ENCODE measurements around the gene ARHGAP5. TPM values are rescaled to one million over a fixed set of nuclear protein-coding genes. Genes with fewer than 3 reads are reported as not detected.

ARHGAP5 gene, protein sequence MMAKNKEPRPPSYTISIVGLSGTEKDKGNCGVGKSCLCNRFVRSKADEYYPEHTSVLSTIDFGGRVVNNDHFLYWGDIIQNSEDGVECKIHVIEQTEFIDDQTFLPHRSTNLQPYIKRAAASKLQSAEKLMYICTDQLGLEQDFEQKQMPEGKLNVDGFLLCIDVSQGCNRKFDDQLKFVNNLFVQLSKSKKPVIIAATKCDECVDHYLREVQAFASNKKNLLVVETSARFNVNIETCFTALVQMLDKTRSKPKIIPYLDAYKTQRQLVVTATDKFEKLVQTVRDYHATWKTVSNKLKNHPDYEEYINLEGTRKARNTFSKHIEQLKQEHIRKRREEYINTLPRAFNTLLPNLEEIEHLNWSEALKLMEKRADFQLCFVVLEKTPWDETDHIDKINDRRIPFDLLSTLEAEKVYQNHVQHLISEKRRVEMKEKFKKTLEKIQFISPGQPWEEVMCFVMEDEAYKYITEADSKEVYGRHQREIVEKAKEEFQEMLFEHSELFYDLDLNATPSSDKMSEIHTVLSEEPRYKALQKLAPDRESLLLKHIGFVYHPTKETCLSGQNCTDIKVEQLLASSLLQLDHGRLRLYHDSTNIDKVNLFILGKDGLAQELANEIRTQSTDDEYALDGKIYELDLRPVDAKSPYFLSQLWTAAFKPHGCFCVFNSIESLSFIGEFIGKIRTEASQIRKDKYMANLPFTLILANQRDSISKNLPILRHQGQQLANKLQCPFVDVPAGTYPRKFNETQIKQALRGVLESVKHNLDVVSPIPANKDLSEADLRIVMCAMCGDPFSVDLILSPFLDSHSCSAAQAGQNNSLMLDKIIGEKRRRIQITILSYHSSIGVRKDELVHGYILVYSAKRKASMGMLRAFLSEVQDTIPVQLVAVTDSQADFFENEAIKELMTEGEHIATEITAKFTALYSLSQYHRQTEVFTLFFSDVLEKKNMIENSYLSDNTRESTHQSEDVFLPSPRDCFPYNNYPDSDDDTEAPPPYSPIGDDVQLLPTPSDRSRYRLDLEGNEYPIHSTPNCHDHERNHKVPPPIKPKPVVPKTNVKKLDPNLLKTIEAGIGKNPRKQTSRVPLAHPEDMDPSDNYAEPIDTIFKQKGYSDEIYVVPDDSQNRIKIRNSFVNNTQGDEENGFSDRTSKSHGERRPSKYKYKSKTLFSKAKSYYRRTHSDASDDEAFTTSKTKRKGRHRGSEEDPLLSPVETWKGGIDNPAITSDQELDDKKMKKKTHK (N-terminal part only)
- 21.5 TPM for total RNA-seq

DNA sequence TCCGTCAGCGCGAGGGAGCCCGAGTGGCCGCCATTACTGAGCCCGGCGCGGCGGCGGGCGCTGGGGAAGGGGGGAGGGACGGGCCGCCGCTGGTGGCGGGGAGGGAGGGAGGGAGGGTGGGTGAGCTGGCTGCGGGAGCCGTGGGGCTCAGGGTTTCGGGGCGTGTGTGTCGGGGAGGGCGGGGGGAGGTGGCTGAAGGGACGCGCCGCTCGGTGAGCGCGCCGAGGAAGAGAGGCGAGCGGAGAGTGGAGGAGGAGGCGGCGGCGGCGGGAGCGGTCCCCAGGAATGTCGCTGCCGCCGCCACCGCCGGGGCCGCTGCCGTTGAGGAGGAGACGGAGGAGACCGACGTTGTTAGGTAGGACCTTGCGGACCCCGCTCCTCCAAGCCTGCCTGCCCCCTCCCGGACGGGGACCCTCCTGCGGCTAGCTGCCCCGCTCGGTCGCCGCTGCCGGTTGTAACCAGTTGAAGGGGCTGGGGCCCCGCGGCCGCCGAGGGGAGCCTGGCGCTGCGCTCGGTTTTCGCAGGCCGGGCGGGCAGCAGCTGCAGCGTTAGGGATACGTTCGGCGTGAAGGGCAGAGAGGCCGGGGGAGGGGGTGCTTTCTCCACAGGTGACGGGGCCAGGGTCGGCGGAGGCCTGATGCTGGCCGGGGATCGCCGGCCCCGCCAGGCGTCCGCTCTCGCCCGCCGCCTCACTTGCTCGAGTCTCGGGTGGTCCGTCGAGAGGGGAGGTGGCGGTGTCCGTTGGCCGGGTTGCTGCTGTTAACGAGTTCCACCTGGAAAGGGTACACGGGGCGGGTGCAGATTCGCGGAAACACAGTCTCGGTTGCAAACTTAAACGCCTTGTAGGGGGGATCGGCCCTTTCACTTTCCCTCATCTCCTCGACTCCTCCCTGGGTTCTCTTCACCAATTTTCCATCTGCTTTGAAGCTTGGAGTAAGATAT, at the start of gene ARHGAP5:
Gene ARHGAP5 (plus strand): TSS at position 224 of the 942 bp plus-strand sequence. CDS start 13,366 bp downstream, outside the sequence.
- DNase-seq (ENCODE audit: low read depth in 2 of 3, low spot score in 2 of 3), result peak in 1 of 3 donors; percentile 81

DNA sequence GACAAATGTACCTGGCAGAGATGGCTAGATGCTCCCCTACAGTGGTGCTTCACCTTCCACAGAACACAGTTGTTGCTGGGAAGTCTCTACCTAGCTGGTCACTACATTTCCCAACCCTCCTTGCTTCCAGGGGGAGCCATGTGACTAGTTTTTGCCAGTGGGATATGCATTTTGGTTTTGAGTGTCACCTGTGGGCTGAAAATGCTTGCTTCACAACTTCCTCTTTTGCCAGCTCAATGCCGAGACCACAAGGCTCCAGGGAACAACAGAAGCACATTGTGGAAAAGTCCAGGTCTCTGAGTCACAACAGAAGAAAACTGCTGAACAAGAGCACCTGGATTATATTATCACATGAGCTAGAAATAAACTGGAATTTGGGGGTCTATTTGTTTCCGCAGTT, 48.5 kb upstream of the ARHGAP5 start:
- DNase-seq (ENCODE audit: low read depth in 2 of 3, low spot score in 2 of 3), result peak in 2 of 3 donors; percentile 34 to 55

DNA sequence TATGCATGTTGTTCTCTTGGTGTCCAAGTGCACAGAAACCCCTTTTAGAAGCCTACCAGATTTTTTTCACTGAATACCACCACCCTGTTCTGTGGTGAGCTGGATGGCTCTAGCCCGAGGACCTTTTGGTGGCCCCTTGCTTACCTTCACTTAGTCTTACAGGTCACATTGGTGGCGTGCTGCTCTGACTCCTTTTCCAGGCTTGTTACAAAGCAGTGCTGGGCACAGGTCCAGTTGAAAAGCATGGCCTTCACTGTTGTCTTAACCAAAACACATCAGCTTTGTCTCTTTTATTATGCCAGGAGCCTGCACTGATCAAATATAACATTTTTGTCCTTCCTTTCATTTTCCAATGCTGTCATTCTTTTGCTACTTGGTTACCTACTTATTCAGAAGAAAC, 43.6 kb upstream of the ARHGAP5 start:
- DNase-seq (ENCODE audit: low read depth in 2 of 3, low spot score in 2 of 3), result no peak

DNA sequence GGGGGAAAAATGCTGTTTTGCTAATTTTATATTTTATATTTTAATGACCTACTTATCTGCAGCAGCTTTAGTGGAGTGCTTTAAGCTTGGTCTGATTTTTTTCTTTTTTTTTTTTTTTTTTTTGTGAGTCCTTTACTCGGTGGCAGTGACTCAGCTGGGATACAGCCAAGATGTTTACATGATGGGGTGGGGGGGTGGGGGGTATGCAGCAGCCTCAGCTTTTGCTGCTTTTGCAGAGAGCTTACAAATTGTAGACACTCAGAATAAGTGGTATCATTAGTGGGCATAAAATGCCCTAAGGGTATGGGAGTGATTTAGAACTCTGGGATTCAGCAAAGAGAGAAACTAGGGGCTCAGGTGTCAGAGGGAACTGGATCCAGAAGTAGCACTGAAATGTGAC, 38.2 kb upstream of the ARHGAP5 start:
- no peak for DNase-seq (ENCODE audit: low read depth in 2 of 3, low spot score in 2 of 3)

DNA sequence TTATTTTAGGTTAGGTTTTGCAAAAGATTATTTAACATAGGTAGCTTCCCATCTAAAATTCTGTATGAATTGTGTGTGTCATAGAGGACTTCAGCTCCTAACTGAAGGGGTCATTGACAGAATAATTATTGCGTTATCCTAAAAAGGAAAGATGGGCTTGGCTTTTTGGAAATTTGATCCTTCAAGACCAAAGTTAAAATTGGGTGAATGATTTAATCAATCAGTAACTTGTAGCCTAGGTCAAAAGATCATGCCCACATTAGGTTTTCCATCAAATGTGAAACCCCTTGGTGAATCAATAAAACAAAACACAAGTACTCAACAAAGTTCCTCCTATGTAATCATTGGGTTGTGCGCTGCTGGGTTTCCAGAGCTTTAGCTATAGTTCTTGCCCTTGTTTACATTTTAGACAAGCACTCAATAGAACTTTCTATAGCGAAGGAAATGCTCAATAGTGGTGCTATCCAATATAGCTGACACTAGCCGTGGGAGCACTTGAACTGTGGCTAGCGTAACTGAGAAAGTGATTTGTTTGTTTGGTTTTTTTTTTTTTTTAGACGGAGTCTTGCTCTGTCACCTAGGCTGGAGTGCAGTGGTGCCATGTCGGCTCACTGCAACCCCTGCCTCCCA, 37.6 kb upstream of the ARHGAP5 start:
- DNase-seq (ENCODE audit: low read depth in 2 of 3, low spot score in 2 of 3), result no peak

DNA sequence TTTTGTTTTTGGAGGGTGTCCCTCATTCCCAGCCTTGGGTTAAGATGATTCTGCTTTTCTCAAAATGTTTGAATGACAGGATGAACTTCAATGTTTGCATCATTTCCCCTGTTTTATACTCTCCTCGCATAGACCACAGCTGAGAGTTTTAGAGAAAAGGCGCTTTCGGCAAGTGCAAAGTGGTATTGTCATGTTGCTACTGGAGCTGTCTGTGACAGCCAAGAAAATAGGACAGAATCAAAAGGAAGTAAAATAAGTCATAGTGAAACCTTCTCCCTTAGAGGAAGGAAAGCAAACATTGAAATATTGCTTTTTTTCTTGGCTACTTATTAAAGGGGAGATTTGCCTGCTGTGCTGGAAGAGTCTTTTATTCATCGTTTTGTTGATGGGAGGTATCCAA, 33.5 kb upstream of the ARHGAP5 start:
- DNase-seq (ENCODE audit: low read depth in 2 of 3, low spot score in 2 of 3), result peak in 1 of 3 donors; percentile 1

DNA sequence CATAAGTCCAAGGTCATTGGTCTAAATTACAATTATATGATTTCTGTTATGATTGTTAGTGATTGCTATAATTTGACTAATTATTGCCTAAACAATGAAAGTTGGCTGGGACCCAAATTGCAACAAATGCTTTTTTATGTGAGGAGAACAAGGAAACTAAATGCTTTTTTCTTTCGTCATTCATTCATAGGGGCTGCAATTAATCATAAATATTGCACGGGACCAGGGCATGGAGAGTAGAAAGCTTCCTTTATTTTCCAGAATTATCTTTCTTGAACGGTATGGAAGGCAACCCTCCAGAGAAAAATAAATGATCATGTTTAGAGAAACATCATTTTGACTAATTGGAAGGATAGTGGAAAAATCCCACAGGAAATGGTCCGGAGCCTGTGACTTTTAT, 32.6 kb upstream of the ARHGAP5 start:
- DNase-seq (ENCODE audit: low read depth in 2 of 3, low spot score in 2 of 3), result no peak

DNA sequence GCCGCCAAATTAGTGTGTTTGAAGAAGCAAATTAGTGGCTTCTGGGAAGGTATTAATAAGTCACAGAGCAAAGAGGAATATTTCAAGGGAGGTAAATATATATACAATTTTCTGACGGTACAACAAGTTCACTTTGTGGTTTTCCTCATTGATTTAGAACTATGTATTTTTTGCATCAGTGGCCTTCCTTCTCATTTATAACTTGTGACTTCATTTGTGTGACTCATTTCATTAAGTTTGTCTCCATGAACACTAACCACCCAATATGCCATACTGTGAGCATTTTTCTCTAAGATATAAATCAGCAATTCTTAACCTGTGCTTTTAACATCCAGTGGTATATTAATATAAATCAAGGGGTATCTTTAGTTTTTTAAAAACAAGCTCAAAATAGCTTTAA, 29.3 kb upstream of the ARHGAP5 start:
- DNase-seq (ENCODE audit: low read depth in 2 of 3, low spot score in 2 of 3), result no peak

DNA sequence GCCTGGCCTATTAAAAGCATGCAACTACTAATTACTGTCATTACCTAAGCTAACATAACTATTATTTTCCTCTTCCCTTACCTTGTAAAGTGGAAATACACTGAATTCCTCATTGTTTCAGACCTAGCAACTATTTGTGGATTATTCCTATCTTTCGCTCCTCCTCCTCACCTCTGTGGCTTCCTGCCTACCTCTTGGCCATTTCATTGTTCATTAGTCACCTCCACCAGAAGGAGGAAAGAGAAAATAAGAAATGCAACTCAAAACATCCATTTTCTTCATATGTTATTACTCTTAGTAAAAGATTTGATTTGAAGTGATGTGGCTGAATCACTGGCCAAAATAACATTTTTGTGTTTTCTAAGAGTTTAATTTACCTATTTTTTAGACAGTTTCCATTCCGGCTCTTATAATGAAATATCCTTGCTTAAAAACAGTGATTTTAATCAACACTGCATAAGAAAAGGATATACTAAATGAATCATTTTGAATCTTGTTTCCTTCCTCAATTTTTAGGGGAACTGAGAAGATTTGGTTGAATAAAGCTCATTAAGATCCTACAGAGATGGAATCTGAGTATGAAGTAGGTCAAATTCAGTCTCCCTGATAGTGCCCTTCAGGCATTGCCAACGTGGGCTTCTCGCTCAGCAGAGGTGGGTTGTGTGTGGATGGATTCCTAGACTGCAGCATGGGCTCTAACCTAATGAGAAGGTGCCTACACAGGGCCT, 27.6 kb upstream of the ARHGAP5 start:
- DNase-seq (ENCODE audit: low read depth in 2 of 3, low spot score in 2 of 3), result peak in 1 of 3 donors; percentile 56

DNA sequence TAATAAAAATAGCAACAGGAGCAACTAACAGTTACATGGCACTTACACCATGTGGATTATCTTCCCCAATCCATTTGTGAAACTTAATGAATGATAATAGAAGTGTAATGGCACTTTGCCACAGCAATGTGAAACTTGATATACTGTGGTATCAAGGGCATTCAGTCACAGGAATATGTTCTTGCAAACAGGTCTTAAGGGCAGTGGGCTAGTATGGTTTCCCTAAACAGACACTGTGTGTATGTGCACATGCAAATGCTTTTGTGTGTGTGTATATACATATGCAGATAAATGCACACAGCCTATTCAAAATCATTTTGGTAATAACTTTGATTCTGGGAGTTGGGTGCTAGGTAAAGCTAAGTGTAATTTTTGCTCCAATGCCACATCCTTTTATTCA, 26.2 kb upstream of the ARHGAP5 start:
- no peak for DNase-seq (ENCODE audit: low read depth in 2 of 3, low spot score in 2 of 3)

DNA sequence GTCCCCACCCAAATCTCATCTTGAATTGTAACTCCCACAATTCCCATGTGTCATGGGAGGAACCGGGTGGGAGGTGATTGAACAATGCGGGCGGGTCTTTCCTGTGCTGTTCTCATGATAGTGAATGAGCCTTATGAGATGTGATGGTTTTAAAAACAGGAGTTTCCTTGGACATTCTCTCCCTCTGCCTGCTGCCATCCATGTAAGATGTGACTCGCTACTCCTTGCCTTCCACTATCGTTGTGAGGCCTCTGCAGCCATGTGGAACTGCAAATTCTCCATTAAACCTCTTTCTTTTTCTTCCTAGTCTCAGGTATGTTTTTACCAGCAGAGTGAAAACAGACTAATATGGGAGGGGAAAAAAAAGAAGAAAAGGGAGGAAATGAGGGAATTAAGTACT, 22.6 kb upstream of the ARHGAP5 start:
- no peak for DNase-seq (ENCODE audit: low read depth in 2 of 3, low spot score in 2 of 3)

DNA sequence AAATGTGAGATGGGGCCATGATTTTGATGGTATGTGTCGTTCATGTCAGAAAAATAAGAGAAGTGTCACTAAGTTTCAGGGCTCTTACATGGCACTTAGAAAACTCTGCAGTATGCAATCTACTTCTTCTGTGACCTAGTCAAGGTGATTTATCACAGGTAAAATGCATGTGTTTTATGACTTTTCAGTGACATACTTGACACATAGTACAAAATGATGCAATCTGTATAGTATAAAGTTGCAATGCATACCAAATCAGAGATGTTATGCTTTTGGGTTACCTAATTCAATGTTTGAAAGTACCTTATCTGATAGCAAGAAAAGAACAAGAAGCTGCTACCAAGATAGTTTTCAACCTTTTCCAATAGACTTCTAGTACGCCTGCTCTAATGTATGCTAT, 21.9 kb upstream of the ARHGAP5 start:
- DNase-seq (ENCODE audit: low read depth in 2 of 3, low spot score in 2 of 3), result no peak

DNA sequence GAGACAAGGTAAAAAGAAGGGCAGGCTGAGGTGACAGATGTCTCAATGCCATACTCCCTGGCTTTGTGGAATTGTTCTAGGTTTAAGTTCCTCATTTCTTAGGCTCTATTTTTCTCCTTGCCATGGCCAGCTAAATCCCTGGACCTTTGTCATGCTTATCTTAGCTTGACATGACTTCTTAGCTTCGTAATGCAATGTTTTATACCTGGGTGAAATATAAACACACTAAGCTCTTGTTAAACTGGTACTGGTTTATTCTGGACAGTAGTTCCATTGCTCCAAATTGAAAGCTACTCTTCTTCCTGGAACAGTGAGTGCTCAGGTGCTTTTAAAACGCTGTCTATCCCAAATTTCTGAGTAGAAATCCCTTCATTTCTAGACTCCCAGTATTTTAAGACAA, 17.4 kb upstream of the ARHGAP5 start:
- no peak for DNase-seq (ENCODE audit: low read depth in 2 of 3, low spot score in 2 of 3)

DNA sequence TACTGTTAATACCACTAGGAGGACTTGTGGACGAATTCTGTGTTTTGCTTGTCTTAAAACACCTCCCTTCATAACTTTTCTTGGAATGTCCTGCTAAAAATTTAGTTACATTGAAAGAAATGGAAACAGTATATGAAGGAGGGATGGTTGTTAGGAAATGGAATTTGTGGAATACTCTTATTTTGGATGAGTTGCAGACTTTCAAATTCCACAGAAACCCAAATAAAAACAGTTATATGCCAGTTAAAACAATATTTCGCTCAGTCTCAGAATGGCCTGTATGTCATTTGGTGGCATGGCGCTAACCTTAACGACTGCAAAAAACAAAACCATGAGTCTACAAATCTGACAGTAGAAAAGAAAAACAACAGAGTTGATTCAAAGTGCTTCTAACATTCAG, 12.2 kb upstream of the ARHGAP5 start:
- no peak for DNase-seq (ENCODE audit: low read depth in 2 of 3, low spot score in 2 of 3)

DNA sequence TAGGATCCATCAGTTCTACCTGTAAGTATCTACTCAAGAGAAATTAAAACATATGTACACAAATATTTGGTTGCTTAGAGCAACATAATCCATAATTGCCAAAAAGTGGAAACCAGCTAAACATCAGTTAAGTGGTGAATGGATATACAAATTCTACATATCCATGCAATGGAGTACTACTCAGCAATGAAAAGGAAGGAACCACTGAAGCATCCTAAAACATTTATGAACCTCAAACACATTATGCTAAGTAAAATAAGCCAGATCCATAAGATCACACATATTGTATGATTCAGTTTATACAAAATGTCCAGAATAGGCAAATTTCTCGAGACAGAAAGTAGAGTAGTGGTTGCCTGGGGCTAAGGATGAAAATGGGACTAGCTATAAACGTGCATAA, 8.4 kb upstream of the ARHGAP5 start:
- DNase-seq (ENCODE audit: low read depth in 2 of 3, low spot score in 2 of 3), result no peak

DNA sequence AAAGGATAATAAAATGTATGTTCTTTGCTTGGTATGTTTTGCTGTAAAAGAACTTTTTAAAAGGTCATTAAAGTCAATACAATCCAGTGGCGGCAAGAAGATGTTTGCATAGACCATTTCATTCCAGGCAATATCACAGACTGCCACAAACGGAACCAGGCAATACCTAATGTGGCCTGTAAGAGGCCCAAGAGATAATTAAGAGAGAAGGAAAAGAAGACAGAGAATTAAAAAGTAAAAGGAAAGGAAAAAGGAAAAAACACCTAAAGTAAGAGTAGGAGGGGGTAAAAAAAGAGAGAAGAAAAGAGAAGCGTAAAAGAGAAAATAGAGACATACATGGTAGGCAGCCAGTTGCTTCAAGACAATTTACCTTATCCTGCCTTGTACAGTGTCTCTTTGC, 6.8 kb upstream of the ARHGAP5 start:
- DNase-seq (ENCODE audit: low read depth in 2 of 3, low spot score in 2 of 3), result no peak

DNA sequence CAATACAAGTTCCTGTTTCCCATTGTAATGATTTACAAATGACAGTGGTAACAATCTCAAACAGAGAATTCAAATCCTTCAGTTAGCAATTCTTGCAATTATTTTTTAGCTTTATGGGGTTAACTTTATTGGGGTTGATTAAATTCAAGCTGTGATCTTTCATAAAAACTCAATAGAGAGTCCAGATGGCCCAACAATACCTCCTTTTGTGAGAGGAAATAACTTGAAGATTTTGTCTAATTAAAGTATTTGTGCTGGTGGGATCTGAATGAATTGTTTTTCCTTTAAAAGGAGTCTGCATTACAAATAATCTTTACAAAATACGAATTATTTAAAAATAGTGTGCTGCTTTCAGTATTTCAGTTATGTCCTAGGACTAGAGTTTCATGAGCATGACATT, 4.4 kb upstream of the ARHGAP5 start:
- no peak for DNase-seq (ENCODE audit: low read depth in 2 of 3, low spot score in 2 of 3)

DNA sequence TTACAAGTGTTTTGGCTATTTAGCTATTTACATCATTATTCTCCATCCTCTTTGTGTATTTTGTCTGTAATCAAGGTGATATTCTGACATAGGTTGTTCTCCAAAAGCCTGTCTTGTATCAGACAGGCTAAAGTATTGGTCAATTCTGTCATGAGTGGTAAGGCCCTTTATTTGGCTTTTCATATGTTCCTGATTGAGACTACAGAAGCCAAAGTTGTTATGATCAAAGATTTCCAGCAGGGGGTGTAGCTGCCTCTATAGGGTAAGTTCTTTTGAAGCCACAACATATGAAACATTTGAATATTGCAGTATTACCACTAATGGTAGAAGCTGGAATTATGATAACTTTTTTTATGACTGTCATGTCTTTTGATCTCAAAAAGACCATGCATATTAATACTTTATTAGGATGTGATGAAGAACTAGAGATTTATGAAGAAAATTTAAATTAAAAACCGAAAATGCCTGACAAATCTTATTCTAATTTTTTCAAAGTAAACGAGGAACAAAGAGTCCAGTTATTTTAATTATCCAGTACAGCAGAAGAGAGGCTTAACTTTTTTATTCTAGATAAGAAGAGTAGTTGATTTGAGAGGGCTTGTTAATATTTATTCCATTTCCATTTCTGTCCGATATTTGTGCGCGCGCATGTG, 3.4 kb upstream of the ARHGAP5 start:
- DNase-seq (ENCODE audit: low read depth in 2 of 3, low spot score in 2 of 3), result peak; percentile 41 to 92 (median 70)

Measured in hematopoietic multipotent progenitor cell (in vitro differentiated cells).